SK-N-SH treated with all-trans-retinoic acid at 6 μM for 48 hours (cell line): ENCODE results near the gene DNAH2.

Source experiments
- ATAC-seq: fragments of 200-7000 bp; cut with Tn5 transposase; 3 replicates; pipeline ENCODE4 v1.9.1; 2020; ENCODE audit warnings: mild to moderate bottlenecking, moderate library complexity
- BACH2 ChIP-seq: fragments of 250-450 bp; sonication (Bioruptor Pico); IDR thresholded peaks from 2 replicates; pipeline ENCODE4 v1.9.0; 2021; ENCODE audit warnings: mild to moderate bottlenecking, borderline replicate concordance
- CSDC2 ChIP-seq: fragments of 250-450 bp; sonication (Bioruptor Pico); IDR thresholded peaks from 2 replicates; pipeline ENCODE4 v1.5.0; 2020; ENCODE audit warnings: mild to moderate bottlenecking, moderate library complexity
- ESRRG ChIP-seq: fragments of 250-450 bp; sonication (Bioruptor Pico); IDR thresholded peaks from 2 replicates; pipeline ENCODE4 v1.6.1; 2021; ENCODE audit warnings: mild to moderate bottlenecking
- GLIS3 ChIP-seq: fragments of 250-450 bp; sonication (Bioruptor Pico); IDR thresholded peaks from 2 replicates; pipeline ENCODE4 v1.5.0; 2020; ENCODE audit warnings: mild to moderate bottlenecking, moderate library complexity
- ISL1 ChIP-seq: fragments of 250-450 bp; sonication (Bioruptor Pico); IDR thresholded peaks from 2 replicates; pipeline ENCODE4 v2.1.2; 2022; ENCODE audit warnings: mild to moderate bottlenecking, moderate library complexity
- OSR1 ChIP-seq: fragments of 250-450 bp; sonication (Bioruptor Pico); IDR thresholded peaks from 2 replicates; pipeline ENCODE4 v1.8.0; 2022; ENCODE audit warnings: moderate library complexity, mild to moderate bottlenecking, inconsistent platforms
- PPARA ChIP-seq: fragments of 250-450 bp; sonication (Bioruptor Pico); IDR thresholded peaks from 2 replicates; pipeline ENCODE4 v1.5.0; 2020; ENCODE audit warnings: mild to moderate bottlenecking, borderline replicate concordance
- RARB ChIP-seq: fragments of 250-450 bp; sonication (Bioruptor Pico); IDR thresholded peaks from 2 replicates; pipeline ENCODE4 v1.8.0; 2021; ENCODE audit warnings: mild to moderate bottlenecking, moderate library complexity
- SNAI2 ChIP-seq: fragments of 250-450 bp; sonication (Bioruptor Pico); IDR thresholded peaks from 2 replicates; pipeline ENCODE4 v1.5.0; 2020; ENCODE audit warnings: mild to moderate bottlenecking, moderate library complexity
- TCF4 ChIP-seq: fragments of 250-450 bp; sonication (Bioruptor Pico); IDR thresholded peaks from 2 replicates; pipeline ENCODE4 v1.8.0; 2021; ENCODE audit warnings: mild to moderate bottlenecking, moderate library complexity, borderline replicate concordance
- TOX ChIP-seq: fragments of 250-450 bp; sonication (Bioruptor Pico); IDR thresholded peaks from 2 replicates; pipeline ENCODE4 v1.8.0; 2021; ENCODE audit warnings: mild to moderate bottlenecking, moderate library complexity, borderline replicate concordance
- ZFP30 ChIP-seq: fragments of 450-650 bp; formaldehyde crosslinking; IDR thresholded peaks from 2 replicates; pipeline ENCODE4 v1.5.0; 2022; ENCODE audit warnings: mild to moderate bottlenecking, moderate library complexity
- ZNF565 ChIP-seq: fragments of 450-650 bp; formaldehyde crosslinking; conservative IDR thresholded peaks from 2 replicates; pipeline ENCODE4 v1.5.0; 2020; ENCODE audit warnings: low read depth, mild to moderate bottlenecking, moderate library complexity
- ZNF8 ChIP-seq: fragments of 450-650 bp; formaldehyde crosslinking; IDR thresholded peaks from 2 replicates; pipeline ENCODE4 v1.5.0; 2020; ENCODE audit warnings: mild to moderate bottlenecking, moderate library complexity
- TF ChIP-seq, protein P1 (sequence below): fragments of 250-450 bp; sonication (Bioruptor Pico); IDR thresholded peaks from 2 replicates; pipeline ENCODE4 v1.8.0; 2021; ENCODE audit warnings: low read depth, mild to moderate bottlenecking, moderate library complexity, borderline replicate concordance
- TF ChIP-seq, protein P2 (sequence below): fragments of 250-450 bp; sonication (Bioruptor Pico); IDR thresholded peaks from 2 replicates; pipeline ENCODE4 v1.8.0; 2020; ENCODE audit warnings: mild to moderate bottlenecking, moderate library complexity, borderline replicate concordance
- TF ChIP-seq, protein P3 (sequence below): fragments of 250-450 bp; sonication (Bioruptor Pico); IDR thresholded peaks from 2 replicates; pipeline ENCODE4 v1.5.1; 2020; ENCODE audit warnings: low read depth, mild to moderate bottlenecking, moderate library complexity
- TF ChIP-seq, protein P4 (sequence below): fragments of 250-450 bp; sonication (Bioruptor Pico); IDR thresholded peaks from 2 replicates; pipeline ENCODE4 v1.5.0; 2020; ENCODE audit warnings: mild to moderate bottlenecking, moderate library complexity
- TF ChIP-seq, protein P5 (sequence below): fragments of 250-450 bp; sonication (Bioruptor Pico); IDR thresholded peaks from 2 replicates; pipeline ENCODE4 v1.5.1; 2021; ENCODE audit warnings: mild to moderate bottlenecking, moderate library complexity

The DNAH2 gene

DNA sequence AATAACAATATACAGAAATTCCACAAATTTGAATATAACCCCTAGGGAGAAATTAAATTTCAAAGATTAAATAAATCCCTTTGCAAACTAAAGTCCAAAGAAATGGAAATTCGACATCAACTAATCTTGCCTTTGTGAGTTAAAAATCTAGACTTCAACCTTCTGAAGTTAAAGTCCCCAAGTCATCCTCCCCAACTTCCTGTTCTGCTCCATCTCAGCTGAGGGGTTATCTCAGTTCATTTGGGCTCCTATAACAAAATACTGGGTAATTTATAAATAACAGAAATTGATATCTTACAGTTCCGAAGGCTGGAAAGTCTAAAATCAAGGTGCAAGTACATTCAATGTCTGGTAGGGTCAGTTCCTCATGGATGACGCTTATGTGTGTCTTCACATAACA lies 93.7 kb downstream of the DNAH2 start (continued):
- TF ChIP-seq, protein P1, sequence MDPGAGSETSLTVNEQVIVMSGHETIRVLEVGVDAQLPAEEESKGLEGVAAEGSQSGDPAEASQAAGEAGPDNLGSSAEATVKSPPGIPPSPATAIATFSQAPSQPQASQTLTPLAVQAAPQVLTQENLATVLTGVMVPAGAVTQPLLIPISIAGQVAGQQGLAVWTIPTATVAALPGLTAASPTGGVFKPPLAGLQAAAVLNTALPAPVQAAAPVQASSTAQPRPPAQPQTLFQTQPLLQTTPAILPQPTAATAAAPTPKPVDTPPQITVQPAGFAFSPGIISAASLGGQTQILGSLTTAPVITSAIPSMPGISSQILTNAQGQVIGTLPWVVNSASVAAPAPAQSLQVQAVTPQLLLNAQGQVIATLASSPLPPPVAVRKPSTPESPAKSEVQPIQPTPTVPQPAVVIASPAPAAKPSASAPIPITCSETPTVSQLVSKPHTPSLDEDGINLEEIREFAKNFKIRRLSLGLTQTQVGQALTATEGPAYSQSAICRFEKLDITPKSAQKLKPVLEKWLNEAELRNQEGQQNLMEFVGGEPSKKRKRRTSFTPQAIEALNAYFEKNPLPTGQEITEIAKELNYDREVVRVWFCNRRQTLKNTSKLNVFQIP (CRISPR knock-in tag), result no peak
- no peak for TF ChIP-seq SNAI2
- no peak for TF ChIP-seq PPARA (CRISPR knock-in tag)
- no peak for TF ChIP-seq RARB (CRISPR knock-in tag)
- no peak for TF ChIP-seq ZFP30 (CRISPR knock-in tag)
- TF ChIP-seq, all 23 proteins: peak for 0

DNA sequence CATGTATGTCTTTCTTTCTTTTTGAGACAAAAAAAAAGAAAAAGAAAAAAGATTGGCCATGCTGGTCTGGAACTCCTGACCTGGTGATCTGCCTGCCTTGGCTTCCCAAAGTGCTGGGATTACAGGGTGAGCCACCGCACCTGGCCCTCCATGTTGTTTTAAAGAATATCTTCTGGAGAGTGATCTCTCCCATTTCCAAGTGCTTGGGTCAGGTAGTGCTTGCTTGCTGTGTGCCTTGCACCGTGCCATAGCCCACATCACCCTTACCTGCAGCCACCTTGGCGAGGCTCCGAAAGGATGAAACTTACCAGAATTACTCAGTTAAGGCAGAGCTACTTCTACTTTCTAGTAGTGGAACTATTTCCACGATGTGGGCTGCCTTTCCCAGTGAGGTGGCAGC lies 97.4 kb downstream of the DNAH2 start:
- no peak for TF ChIP-seq ZNF8
- TF ChIP-seq CSDC2 (CRISPR knock-in tag), result no peak
- no peak for ATAC-seq

DNA sequence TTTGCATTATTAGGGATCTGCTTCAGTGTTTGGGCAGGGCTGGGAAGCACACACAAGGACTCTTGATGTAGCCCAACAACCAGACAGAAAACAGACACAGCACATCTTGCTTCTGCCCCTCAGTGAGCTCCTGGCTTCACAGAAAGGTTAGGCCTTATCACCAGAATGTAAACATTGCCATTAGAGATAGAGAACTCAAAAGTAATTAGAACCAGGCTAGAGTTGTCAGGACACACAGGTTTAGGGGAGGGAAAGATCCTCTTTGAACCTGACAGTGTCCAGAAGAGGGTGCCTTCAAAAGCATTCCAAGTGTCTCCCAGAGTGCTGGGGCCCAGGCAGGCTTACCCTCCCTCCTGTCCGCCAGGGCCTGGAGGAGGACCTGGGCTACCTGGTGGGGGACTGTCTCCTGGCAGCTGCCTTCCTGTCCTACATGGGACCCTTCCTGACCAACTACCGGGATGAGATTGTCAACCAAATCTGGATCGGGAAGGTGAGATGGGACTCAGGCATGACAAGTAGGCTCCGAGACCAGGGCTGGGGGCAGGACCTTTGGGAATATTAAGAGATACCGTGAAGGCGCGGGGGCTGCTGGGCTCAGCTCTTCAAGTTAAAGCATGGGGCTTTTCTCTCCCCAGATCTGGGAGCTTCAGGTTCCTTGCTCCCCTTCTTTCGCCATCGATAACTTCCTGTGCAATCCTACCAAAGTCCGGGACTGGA lies 99.5 kb downstream of the DNAH2 start:
- TF ChIP-seq, protein P2, sequence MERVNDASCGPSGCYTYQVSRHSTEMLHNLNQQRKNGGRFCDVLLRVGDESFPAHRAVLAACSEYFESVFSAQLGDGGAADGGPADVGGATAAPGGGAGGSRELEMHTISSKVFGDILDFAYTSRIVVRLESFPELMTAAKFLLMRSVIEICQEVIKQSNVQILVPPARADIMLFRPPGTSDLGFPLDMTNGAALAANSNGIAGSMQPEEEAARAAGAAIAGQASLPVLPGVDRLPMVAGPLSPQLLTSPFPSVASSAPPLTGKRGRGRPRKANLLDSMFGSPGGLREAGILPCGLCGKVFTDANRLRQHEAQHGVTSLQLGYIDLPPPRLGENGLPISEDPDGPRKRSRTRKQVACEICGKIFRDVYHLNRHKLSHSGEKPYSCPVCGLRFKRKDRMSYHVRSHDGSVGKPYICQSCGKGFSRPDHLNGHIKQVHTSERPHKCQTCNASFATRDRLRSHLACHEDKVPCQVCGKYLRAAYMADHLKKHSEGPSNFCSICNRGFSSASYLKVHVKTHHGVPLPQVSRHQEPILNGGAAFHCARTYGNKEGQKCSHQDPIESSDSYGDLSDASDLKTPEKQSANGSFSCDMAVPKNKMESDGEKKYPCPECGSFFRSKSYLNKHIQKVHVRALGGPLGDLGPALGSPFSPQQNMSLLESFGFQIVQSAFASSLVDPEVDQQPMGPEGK (CRISPR knock-in tag), result no peak
- TF ChIP-seq CSDC2 (CRISPR knock-in tag) (no peak), TCF4 (no peak), ESRRG (no peak), PPARA (CRISPR knock-in tag) (no peak), OSR1 (CRISPR knock-in tag) (no peak), ZFP30 (CRISPR knock-in tag) (no peak), BACH2 (CRISPR knock-in tag) (no peak), ZNF8 (no peak), TOX (CRISPR knock-in tag) (no peak), ISL1 (CRISPR knock-in tag) (no peak), SNAI2 (no peak), GLIS3 (CRISPR knock-in tag) (no peak), ZNF565 (no peak)
- TF ChIP-seq, protein P3, sequence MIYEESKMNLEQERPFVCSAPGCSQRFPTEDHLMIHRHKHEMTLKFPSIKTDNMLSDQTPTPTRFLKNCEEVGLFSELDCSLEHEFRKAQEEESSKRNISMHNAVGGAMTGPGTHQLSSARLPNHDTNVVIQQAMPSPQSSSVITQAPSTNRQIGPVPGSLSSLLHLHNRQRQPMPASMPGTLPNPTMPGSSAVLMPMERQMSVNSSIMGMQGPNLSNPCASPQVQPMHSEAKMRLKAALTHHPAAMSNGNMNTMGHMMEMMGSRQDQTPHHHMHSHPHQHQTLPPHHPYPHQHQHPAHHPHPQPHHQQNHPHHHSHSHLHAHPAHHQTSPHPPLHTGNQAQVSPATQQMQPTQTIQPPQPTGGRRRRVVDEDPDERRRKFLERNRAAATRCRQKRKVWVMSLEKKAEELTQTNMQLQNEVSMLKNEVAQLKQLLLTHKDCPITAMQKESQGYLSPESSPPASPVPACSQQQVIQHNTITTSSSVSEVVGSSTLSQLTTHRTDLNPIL (CRISPR knock-in tag), result no peak
- TF ChIP-seq, protein P4, sequence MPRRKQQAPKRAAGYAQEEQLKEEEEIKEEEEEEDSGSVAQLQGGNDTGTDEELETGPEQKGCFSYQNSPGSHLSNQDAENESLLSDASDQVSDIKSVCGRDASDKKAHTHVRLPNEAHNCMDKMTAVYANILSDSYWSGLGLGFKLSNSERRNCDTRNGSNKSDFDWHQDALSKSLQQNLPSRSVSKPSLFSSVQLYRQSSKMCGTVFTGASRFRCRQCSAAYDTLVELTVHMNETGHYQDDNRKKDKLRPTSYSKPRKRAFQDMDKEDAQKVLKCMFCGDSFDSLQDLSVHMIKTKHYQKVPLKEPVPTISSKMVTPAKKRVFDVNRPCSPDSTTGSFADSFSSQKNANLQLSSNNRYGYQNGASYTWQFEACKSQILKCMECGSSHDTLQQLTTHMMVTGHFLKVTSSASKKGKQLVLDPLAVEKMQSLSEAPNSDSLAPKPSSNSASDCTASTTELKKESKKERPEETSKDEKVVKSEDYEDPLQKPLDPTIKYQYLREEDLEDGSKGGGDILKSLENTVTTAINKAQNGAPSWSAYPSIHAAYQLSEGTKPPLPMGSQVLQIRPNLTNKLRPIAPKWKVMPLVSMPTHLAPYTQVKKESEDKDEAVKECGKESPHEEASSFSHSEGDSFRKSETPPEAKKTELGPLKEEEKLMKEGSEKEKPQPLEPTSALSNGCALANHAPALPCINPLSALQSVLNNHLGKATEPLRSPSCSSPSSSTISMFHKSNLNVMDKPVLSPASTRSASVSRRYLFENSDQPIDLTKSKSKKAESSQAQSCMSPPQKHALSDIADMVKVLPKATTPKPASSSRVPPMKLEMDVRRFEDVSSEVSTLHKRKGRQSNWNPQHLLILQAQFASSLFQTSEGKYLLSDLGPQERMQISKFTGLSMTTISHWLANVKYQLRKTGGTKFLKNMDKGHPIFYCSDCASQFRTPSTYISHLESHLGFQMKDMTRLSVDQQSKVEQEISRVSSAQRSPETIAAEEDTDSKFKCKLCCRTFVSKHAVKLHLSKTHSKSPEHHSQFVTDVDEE (CRISPR knock-in tag), result no peak
- TF ChIP-seq, protein P1 (CRISPR knock-in tag), result no peak
- TF ChIP-seq, protein P5, sequence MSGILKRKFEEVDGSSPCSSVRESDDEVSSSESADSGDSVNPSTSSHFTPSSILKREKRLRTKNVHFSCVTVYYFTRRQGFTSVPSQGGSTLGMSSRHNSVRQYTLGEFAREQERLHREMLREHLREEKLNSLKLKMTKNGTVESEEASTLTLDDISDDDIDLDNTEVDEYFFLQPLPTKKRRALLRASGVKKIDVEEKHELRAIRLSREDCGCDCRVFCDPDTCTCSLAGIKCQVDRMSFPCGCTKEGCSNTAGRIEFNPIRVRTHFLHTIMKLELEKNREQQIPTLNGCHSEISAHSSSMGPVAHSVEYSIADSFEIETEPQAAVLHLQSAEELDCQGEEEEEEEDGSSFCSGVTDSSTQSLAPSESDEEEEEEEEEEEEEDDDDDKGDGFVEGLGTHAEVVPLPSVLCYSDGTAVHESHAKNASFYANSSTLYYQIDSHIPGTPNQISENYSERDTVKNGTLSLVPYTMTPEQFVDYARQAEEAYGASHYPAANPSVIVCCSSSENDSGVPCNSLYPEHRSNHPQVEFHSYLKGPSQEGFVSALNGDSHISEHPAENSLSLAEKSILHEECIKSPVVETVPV, result no peak
- no peak for ATAC-seq
